HG02870 (cell line): Measurements from ENCODE around the gene DNAJB7.
"Not testable (repeated sequence)": the region's sequence is repeated elsewhere in the genome, so short reads cannot be mapped to it uniquely, and the experiment has no call there.

Experiments used
- ATAC-seq: cut with Tn5 transposase; IDR thresholded peaks from one replicate; pipeline ENCODE4 v1.9.1; 2021; ENCODE audit warnings: mild to moderate bottlenecking, moderate library complexity; ENCODE audit not compliant: unreplicated experiment

Gene DNAJB7

GRCh38 chr22:40862013-40862412 is at the start of gene DNAJB7:
Gene DNAJB7, minus strand, starts transcription at chr22:40862113. Its CDS starts 119 bp downstream, at chr22:40861994.
- ATAC-seq: no peak

DNA sequence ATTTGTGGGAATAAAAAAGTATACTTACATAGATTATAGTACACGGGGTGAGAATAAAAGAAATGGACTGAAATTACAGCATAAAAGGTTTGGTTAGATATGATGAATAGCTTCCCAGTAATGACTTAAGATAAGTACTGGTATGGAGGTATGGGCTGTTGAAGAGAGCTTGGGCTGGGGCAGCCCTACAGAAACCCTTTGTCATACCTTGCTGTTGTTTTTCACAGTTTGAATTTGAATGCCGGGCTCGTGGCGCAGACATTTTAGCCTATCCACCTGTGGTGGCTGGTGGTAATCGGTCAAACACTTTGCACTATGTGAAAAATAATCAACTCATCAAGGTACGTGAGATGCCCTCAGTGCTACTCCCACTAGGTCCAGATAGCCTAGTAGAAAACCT is 47.0 kb upstream of the DNAJB7 start:
- no peak for ATAC-seq

DNA sequence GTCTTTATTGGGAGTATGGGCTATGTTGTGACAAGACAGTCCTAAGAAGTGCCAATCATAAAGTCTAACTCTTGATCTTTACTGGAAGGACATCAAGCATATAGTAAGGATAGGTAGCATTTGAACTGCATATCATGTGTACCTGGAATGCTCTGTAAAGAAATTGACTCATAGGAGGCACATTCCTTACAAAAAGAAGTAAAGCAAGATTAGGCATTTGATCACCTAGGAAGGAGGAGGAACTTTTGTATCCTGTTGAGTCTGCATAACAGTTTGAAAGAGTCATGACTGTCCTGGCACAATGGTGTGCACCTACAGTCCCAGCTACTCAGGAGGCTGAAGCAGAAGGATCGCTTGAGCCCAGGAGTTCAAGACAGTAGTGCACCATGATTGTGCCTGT is 42.2 kb upstream of the DNAJB7 start:
- ATAC-seq: no peak

DNA sequence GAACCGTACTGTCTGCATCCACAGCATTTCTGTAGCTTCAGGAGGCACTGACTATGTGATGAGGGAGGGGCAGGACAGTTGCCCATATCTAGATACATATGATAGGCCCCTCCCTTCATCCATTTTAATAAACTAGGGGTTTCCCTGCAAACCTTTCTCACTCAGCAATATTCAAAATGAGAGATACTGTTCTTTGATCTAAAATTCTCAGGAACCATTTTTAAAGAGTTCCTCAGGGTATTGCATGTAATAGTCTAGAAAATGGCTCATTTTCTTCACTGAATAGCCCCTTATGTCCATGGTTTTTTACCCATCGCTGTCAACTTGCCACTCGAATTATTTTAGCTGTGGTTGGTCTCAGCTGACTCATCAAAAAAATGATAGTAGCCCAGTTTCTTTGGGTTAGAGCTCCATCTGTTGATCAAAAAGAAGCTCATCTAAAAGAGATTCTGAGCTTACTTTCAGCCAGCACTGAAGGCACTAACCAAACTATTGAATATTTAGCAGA is 37.0 kb upstream of the DNAJB7 start:
- no peak for ATAC-seq

GRCh38 chr22:40894417-40894816 is 32.5 kb upstream of the DNAJB7 start:
- ATAC-seq: no peak

- ATAC-seq: no peak
Measured at GRCh38 chr22:40890881-40891280, 29.0 kb upstream of the DNAJB7 start.

- ATAC-seq: no peak
Measured at GRCh38 chr22:40889116-40889515, 27.2 kb upstream of the DNAJB7 start.

GRCh38 chr22:40878922-40879321 is 17.0 kb upstream of the DNAJB7 start:
- no peak for ATAC-seq

DNA sequence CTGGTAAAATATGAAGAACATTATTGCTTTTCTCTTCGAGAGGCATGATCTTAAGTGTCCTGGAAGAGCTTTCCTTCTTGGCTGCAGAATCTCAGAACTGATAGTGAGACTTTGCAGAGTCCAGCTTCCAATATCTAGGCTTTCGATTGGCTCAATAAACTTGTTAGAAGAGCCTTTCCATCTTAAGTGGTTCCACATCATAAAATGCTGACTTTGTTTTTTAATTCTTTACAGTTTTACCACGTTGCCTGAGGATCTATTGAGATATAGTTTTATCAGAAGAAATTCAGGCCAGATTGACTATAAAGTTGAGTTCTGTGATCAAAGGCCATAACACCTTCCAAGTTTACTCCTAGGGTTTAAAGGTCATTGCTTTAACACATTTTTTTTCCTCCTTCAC is 15.6 kb upstream of the DNAJB7 start:
- ATAC-seq: no peak

- no peak for ATAC-seq
Measured at GRCh38 chr22:40876907-40877306, 15.0 kb upstream of the DNAJB7 start.

GRCh38 chr22:40875111-40875510 is 13.2 kb upstream of the DNAJB7 start:
- no peak for ATAC-seq

- ATAC-seq: no peak
Measured at GRCh38 chr22:40874016-40874415, 12.1 kb upstream of the DNAJB7 start.

DNA sequence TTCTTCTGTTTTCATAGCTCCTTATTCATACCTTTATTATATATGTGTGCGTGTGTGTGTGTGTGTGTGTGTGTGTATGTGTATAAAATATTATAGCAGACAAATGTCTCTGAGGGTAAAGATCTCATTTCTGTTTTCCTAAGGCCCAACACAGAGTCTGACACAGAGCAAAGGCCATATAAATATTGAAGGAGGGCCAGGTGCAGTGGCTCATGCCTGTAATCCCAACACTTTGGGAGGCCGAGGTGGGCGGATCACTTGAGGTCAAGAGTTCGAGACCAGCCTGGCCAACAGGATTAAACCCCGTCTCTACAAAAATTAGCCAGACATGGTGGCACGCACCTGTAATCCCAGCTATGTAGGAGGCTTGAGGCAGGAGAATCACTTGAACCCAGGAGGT is 6.5 kb upstream of the DNAJB7 start:
- not testable (repeated sequence) for ATAC-seq

- ATAC-seq: no peak
Measured at GRCh38 chr22:40867109-40867508, 5.2 kb upstream of the DNAJB7 start.

GRCh38 chr22:40862537-40862936 is 624 bp upstream of the DNAJB7 start:
- ATAC-seq: no peak

- ATAC-seq: no peak
Measured at GRCh38 chr22:40857309-40857855, 4.5 kb downstream of the DNAJB7 start.

DNA sequence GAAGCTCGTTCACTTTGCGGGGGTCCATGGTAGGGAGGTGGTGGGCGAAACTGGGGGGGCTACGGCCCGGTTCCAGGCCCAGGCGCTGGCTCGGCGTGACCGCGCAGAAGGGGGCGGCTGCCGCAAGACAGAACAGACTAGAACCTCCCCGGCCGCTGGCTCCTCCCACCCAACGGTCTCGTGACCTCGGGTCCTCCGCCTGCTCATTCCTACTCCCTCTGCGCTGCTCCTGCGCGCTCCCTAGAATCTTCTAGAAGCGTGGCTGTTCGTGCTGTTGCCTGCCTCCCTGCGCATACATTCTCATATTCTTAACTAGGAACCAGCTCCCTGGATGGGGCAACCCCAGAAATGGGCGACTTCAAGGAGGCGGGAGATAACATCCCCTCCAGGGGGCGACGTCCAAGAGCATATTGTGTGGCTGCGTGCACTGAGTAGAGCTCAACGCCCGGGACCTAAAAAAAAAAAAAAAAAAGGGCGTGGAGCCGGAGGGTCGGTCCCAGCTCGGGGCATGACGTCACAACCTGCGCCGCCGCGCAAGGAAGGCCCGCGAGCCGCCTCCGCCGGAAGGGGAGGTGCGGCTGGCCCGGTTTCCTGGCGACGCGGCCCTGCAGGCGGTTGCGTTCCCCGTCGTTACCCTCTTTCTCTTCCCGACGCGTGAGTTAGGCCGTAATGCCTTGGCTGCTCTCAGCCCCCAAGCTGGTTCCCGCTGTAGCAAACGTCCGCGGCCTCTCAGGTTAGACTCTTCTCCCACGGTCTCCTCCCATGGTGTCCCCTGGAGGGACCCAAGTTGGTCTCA is 5.2 kb downstream of the DNAJB7 start, which contains the start of the genes ST13 and XPNPEP3:
TSS of gene ST13 (minus strand) at position 127 of the 796 bp plus-strand sequence. CDS start at position 28, 99 bp downstream.
TSS of gene XPNPEP3 (plus strand) at position 636 of the 796 bp plus-strand sequence. CDS start at position 670, 34 bp downstream.
- ATAC-seq: peak; percentile 92

GRCh38 chr22:40855979-40856512 is 5.9 kb downstream of the DNAJB7 start:
- ATAC-seq: peak; percentile 17

GRCh38 chr22:40855071-40855978 is 6.6 kb downstream of the DNAJB7 start:
- ATAC-seq: no peak

GRCh38 chr22:40853961-40854360 is 8.0 kb downstream of the DNAJB7 start:
- no peak for ATAC-seq

DNA sequence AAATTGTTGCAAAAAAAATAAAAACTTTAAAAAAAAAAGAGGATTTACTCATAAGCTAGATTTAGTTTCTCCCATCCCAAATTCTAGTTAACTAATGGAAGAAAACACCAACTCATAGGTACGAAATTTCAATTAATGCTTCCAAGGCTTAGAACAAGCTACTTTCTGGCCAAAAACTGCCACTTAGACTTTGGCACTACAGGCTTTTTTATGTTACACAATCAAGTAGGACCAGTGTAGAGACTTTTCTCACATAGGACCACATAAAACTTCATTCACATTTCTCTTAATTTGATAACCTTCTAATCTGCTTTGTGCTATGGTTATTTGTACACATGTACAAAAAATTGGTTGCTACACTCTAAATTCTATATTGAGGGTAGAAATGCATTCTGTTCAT is 8.6 kb downstream of the DNAJB7 start:
- no peak for ATAC-seq
